ENCODE measurements around the gene FARS2.

GRCh38 chr6:5644523-5645185 is 383.3 kb downstream of the FARS2 start:
- TF ChIP-seq CTCF (IDR thresholded peaks at IDR 0.05) (no peak), POLR2A (IDR thresholded peaks at IDR 0.05) (no peak)
